Measurements from ENCODE around the gene SLMAP.

Gene SLMAP

GRCh38 chr3:57896691-57897090 is 140.6 kb downstream of the SLMAP start:
- DNase-seq, result no peak

GRCh38 chr3:57900786-57901185 is 144.7 kb downstream of the SLMAP start:
- DNase-seq, result no peak

- DNase-seq, result no peak
Observed at GRCh38 chr3:57903124-57903890, 147.2 kb downstream of the SLMAP start.

GRCh38 chr3:57910990-57911389 is 154.9 kb downstream of the SLMAP start:
- peak in 1 of 2 experiments; percentile 1 for DNase-seq

DNA sequence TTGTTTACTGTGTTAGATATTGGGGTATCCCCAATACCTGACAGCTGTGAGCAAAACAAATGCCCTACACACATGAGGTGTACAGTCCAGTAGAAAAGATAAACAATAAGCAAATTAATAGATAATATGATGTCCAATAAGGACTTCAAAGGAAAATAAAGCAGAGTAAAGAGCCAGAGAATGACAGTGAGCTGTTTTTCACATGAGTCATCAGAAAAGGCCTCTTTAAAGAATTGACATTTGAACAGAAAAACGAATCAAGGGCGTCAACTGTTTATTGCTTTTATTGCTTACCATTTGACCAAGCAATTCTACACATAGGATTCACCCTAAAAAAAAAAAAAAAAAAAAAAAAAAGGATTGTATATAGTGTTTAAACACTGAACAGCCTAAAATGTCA is 155.5 kb downstream of the SLMAP start:
- DNase-seq, result no peak

DNA sequence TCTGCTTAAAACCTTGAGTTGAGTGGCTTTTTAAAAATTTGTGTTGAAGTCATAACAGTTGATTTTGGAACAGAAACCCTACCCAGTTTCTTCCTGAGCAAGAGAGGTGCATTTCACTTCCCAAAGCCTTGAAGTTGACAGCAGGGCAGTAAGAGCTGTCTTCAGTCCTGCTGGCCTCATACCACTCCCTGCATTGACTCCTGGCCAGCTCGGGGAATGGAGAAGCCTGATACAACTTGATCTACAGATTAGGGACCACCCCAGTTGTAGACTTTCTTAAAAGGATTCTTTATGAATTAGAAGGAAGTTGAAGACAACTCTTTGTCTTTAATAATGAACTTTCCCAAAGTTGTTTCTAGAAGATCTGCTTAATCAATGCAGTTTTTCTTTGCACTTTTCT is 161.5 kb downstream of the SLMAP start:
- DNase-seq, result no peak

DNA sequence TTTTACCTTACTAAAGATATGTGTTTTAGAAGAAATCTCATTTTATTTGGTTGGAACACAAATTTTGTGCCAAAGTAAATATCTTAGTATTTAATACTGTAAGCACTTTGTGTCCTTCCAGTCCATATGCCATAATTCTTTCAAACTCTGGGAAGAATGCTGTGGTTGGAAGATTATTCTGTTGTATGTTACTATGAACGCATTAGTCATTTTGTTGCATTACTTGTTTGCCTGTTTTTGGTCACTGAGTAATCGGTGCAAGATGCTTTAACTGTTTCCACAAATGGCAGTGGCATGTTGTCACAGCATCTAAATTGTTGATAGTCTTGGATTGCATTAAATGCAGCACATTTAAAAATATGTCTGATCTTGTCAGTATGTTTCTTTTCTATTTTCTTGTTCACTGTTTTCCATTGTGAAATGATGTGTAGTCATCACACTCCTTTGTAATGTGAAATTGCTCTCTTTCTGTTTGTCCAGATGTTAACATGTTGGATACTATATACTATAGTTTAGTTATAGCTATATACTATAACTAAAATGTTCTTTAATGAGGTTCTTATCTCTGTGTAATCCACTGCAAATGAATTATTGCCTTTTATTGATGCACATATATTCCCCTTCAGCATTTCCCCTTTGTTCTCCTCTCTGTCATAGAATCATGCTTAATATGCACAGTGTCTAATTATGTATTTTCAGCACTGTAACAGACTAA is 162.2 kb downstream of the SLMAP start:
- no peak for DNase-seq

GRCh38 chr3:57919987-57920386 is 163.9 kb downstream of the SLMAP start:
- no peak for DNase-seq

GRCh38 chr3:57923101-57923500 is 167.0 kb downstream of the SLMAP start:
- DNase-seq, result no peak

- DNase-seq, result no peak
Observed at GRCh38 chr3:57923752-57924151, 167.6 kb downstream of the SLMAP start.

DNA sequence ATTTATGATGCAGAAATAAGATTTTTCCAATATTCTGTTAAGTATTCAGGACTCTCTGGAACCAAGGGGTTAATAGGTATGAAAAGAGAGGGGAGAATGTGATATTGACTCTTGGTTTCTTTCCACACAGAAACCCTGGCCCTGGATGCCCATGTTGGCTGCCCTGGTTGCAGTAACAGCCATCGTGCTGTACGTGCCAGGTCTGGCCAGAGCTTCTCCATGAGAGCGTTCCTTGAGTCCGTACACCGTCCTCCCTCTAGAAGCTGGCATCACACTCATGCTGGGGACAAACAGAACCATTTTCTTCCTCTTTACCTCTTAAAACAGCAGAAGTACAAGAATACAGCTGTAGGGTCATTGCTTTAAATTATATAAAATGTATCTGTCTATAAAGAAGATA is 171.1 kb downstream of the SLMAP start:
- DNase-seq, result no peak

DNA sequence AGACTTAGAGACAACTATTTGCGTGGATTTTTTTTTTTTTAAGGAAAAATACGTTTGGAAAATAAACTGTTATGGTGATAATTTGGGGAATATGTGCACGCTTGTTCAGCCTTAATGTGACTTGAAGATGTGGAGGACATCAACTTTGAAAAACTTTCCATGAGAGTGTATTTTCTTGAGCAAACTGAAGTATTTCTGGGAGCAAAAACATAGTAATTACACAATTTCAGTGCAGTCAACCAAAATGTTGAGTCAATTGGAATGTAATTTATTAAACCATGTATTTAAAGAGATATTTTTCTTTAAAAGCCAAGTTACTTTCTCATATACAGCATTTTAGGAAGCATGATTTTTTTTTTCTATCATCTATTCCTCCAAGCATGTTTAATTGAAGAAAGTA is 171.8 kb downstream of the SLMAP start:
- no peak for DNase-seq

DNA sequence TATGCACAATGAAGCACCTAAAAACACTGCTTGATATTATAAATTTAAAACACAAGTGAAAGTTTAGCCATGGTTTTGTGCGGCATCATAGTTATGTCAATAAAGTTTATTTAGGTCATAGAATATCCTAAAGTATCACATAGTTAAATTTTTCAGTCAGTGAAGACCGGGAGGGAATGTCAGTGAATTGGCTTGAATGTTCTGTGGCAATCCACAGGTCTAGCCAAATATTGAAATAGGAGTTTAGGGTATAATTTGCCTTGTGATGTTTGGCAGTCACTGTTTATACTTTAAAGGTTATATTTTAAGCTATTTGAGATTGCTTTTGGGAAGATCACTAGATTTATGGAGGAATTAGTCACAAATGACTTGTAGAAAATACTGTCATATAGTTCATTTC is 172.4 kb downstream of the SLMAP start:
- no peak for DNase-seq

- DNase-seq, result no peak
Observed at GRCh38 chr3:57929988-57930387, 173.9 kb downstream of the SLMAP start.

DNA sequence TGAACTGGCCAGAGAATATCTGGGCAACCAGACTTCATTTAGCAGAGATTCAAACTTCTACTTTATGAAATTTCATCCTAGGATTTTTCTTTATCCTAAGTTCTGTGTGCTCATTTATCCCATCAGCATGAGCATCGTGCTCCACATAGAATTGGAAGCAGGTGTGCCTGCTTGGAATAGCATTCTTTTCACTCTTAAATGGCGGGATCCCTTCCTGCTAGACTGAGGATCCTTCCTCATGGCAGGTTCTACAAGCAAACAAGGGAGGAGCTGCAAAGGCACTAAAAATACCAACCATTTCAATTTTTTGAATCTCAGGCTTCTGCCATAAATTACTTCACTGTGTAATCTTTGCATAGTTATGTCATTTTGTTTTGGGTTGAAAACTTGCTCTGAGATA is 177.5 kb downstream of the SLMAP start:
- DNase-seq, result no peak

GRCh38 chr3:57934373-57934772 is 178.3 kb downstream of the SLMAP start:
- no peak for DNase-seq

- no peak for DNase-seq
Observed at GRCh38 chr3:57935539-57935938, 179.4 kb downstream of the SLMAP start.

- DNase-seq, result no peak
Observed at GRCh38 chr3:57937092-57937491, 181.0 kb downstream of the SLMAP start.

DNA sequence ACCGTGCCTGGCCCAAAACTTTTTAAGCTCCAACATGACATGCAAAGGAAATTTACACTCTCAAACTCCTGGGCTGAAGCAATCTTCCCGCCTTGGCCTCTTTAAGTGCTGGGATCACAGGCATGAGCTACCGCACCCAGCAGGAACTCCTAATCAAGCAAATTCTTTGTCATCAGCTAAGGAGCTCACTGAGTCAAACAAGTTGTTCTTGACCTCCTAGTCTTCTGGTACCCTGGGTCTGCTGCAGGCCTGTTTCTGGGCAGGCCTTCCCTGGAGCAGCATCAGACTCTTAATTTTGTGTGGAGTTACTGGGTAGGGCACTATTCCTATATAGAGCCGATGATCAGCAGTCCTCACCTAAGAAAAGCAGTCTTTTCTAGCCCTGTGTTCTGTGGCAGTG is 183.7 kb downstream of the SLMAP start:
- DNase-seq, result no peak

DNA sequence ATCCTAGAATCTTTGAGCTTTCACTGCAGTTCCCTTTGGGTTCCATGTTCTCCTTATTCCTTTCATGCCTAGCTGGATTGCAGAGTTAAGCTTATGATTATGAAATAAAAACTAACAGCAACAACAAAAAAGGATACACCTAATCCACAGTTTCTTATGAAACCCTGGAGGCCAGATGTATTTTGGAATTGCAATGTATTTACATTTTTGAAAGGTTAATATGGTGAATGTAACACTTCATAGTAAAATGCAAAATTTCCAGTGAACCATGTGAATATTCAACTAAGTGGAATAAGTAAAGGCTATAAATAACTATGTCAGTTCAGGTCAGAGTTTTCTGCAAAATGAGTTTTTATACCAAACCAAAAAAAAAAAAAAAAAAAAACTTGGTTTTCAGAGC is 186.3 kb downstream of the SLMAP start:
- no peak for DNase-seq

- DNase-seq, result no peak
Observed at GRCh38 chr3:57942872-57943283, 186.8 kb downstream of the SLMAP start.

DNA sequence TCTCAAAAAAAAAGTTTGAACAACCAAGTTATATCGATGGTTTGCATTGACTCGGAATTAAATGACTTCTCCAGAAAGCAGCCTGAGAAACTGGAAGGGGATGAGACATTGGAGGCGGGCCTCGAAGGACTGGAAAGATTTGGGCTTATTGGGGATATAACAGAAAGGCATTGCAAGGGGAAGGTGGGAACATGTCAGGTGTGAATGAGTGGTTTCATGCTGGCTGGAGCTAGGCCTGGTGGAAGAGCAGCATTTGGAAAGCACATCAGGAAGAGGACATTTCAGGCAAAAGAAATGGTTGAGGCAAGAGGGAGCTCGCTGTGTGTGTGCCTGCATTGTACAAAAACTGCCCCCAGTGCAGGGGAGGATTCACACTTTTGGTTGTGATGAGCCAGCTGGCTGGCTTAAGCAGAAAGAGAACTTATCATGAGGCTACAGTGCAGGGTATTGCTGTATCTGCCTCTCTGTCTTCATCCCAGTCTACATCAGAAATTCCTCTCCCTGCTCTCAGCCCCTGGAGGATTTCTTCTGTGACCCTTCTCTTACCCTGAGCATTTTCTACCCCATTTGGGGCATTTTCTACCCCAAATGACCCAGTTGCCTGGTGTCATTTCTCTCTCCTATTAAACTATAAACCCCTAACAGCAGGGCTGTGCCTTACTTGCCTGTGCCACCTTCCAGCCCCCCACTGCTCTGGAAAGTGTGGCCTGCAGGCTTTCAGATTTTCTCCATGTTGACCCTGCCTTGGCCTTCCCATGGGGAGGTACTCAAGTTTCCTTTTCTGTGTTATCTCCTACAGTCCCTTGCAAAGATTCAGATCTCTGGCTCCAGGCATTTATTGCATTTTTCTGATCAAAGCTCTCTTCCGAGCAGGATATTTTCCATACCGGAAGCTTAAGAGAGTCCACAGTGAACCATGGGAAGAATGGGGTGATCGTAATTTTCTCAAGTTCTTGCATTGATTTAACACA is 187.7 kb downstream of the SLMAP start:
- DNase-seq, result no peak

GRCh38 chr3:57946970-57947381 is 190.9 kb downstream of the SLMAP start:
- no peak for DNase-seq

Measured in stimulated activated CD4-positive, alpha-beta T cell treated with anti-CD3 and anti-CD28 coated beads, Interleukin-4, amount 100 ng/mL, for 4 hours (primary cell).